GM19395 (cell line): ENCODE results near the gene GGT6.

Experiments used
- ATAC-seq: cut with Tn5 transposase; IDR thresholded peaks from one replicate; pipeline ENCODE4 v1.9.1; 2021; ENCODE audit warnings: mild to moderate bottlenecking, moderate library complexity; ENCODE audit not compliant: unreplicated experiment

Gene GGT6

DNA sequence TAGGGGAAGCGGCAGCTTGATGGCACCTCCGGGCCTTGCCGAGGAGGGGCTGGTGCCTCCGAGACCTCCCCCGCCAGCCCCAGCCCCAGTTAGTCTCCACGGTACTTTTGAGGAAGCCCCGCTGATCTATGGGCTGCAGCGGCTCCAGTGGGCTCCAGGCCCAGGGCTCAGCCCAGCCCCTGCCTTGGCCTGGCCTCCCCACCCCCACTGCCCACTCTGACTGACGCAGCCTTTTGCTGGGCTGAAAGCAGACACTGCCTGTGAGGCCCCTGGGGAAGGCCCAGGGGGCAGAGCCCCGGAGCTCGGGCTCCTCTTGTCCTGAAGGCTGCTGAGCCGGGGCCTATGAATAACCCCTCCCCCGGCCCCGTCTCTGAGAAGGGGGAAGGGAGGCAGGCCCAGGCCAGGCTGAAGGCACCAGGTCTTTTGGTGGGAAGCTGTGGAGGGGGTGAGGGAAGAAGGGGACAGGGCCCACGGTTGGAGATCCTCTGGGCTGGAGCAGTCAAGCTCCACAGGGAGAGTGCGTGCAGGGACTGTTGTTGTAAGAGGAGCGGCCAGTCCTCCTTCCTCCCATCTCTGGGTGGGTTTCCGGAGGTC lies 16.4 kb upstream of the GGT6 start:
- ATAC-seq, result no peak

DNA sequence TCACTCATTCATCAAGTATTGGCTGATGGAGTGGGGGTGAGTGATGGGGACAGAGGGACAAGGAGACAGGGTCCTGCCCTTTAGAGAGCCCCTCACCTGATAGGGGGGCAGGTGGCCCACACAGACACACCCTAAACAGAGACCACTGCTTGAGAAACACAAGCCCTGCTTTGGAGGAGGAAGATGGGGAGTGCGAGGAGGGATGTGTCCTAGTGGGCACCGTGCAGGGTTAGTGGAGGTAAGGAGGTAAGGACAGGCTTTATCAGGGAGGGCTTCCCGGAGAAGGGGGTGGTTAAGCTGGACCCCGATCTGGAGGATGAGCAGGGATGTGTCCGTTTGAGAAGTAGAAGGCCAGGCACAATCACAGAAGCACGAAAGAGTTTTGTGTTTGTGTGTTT lies 15.8 kb upstream of the GGT6 start:
- ATAC-seq, result no peak

DNA sequence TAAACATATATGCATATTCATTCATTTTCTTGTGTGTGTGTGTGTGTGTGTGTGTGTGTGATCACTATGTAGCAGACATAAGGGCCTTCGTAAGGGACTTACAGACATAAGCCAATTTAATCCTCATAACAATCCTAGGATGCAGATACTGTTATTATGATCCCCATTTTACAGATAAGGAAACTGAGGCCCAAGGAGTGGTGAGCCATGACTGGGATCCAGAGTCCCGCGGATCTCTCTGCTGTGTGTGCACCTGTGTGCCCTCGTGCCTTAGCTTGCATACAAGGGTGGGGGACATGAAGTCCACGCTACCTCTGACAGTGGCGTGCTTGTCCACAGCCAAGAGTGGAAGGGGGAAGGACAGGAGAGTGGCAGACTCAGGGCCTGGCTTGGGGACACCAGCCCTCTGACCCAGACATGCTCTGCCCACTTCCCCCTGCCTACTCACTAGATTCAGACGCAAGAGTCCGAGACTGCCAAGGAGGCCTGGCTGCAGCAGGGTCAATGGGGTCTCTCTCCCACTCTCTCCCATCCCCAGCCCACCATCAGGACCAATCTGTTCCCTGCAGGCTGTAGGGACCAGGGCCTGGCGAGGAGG lies 14.2 kb upstream of the GGT6 start:
- no peak for ATAC-seq

DNA sequence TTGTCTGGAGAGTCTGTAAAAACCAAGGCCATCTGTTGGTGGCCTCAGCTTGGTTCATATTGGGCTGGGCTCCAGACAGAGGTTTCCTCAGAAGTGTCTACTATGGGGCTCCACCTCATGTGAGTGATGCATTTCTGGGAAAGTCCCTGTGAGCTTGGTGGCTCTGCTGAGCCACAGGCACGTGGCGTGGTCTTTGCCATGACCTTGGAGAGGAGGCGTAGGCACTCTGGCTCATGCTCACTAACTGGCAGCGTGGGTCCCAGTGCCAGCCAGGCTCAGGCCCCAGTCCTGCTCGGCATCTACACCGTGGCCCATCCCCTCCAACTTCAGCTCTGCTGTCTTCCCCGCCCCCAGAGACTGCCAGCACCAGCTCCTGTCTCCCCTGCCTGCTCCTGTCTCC lies 13.3 kb upstream of the GGT6 start:
- ATAC-seq, result no peak

DNA sequence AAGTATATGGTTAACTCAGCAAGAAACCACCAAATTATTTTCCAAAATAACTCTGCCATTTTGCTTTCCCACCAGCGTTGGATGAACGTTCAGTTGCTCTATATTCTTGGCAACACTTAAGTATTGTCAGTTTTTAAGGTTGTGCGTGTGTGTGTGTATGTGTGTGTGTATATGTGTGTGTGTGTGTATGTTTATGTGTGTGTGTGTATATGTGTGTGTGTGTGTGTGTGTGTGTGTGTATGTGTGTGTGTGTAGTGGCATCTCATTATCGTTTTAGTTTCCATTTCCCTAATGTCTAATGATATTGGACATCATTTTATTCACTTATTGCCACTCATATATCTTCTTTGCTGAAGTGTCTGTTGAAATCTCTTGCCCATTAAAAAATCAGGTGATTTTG lies 12.7 kb upstream of the GGT6 start:
- ATAC-seq, result no peak

DNA sequence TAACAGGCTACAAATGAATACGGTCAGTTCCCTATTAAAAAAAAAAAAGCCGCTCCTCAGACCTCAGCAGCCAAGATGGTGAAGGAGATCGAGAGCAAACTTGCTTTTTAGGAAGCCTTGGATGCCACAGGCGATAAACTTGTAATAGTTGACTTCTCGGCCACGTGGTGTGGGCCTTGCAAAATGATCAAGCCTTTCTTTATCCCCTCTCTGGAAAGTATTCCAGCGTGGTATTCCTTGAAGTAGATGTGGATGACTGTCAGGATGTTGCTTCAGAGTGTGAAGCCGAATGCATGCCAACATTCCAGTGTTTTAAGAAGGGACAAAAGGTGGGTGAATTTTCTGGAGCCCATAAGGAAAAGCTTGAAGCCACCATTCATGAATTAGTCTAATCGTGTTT lies 11.8 kb upstream of the GGT6 start:
- no peak for ATAC-seq

DNA sequence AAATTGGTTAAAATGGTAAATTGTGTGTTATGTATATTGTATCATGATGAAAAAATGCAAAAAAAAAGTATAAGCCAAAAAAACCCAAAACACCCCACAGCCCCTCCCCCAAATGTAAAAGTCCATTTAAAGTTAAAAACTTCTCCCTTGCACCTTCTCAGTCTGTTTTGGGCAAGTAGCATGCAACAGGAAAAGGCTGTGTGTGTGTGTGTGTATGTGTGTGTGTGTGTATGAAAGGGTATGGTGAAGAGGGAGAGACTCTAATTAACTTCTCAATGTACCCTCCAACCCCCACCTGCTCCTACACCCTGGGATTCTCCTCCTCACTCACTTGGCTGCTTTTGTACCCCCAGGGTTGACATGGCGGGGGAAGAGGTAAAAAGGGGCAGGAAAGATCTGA lies 9.2 kb upstream of the GGT6 start:
- no peak for ATAC-seq

DNA sequence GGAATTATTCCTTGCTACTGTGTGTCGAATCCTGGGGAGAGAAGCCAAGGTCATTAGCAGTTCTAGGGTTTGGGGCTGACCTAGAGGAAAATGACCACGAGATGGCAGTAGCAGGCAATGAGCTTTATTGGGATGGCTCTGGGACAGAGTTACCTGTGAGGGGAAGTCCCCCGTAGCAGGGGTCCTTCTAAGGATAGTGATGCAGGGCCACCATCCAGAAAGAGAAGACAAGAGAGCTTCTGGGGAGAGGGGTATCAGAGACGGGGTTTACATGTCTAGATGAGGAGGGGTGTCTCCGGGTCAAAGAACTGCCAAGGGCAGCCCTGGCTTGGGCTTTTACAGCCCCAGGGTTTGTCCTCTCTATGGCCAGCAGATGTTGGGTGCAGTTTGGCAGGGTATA lies 6.4 kb upstream of the GGT6 start:
- ATAC-seq, result no peak

DNA sequence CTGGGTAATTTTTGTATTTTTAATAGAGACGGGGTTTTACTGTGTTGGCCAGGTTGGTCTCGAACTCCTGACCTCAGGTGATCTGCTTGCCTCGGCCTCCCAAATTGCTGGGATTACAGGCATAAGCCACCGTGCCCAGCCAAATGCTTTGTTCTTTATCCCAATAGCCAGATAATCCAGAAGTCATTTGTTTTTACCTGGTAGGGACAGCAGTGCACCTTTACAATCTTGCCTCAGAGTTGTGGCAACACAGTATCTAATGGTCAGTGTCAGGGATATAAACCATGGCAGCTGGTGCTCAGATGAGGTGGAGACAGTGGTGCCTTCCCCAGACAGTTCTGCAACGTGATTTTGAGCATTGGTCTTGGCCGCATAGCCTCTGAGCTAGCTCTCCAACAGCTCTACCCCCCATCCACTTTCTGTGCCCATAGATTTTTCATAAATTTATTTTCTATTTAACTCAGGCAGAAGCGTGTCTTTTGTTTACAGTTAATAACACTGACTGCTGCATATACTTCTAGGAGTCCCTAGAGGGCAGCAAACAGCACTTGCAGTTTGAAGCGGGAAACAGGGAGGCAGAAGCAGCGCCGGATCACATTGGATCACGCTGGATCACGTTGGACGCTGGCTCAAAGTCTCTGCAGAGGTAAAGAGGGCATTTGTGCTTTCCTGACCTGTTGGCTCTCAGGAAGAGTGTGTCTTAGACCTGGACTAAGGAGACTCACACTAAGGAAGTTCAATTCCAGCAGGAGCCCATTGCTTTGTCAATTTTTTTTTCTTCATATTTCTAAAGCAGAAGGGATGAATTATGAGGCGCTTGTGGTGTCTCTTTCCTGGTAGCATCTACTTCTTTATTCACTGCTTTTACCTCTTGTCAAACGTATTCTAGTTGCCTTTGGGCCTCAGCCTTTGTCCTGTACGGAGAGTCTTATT lies 5.1 kb upstream of the GGT6 start:
- ATAC-seq, result no peak

DNA sequence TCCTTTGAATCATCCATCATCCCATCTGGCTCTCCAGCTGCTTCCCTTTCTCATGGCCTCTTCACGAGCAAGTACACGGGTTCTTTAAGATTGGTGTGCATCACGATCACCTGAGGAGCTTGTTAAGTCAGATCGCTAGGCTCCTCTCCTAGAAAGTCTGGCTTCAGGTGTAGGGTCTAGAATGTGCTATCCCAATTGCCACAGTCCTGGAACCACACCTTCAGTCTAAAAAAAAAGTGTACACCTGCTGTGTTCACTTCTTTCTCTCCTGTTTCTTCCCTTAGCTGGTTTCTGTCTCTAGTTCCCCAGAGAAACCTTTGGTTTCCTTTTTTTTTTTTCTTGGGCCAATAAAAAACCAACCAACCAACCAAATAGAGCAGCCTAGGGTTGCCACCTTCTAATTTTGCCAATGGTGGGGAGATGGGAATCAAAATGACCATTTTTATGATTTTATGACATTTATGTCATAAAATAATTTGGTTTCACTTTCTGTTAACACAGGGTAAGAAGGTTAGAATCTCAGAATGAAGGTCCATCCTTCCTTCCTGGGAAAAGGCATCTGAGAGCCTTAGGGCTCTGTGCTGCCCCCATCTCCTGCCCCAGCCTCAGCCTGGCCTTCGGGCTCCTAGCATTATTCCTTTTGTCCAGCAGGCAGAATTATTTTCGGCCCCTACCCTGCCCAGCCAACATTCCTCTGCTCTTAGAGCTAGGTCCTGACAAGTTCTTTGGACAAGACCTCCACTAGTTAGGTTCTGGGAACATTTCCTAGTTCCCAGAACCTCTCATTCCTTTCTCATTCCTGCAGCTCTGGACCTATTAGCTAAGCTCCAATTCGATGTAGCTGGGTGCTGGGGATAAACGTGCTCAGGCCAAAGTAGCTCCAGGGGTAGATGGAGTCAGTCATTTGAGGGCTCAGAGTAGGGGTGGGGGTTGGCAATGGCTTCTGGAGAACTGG lies 1.9 kb upstream of the GGT6 start:
- ATAC-seq, result no peak

DNA sequence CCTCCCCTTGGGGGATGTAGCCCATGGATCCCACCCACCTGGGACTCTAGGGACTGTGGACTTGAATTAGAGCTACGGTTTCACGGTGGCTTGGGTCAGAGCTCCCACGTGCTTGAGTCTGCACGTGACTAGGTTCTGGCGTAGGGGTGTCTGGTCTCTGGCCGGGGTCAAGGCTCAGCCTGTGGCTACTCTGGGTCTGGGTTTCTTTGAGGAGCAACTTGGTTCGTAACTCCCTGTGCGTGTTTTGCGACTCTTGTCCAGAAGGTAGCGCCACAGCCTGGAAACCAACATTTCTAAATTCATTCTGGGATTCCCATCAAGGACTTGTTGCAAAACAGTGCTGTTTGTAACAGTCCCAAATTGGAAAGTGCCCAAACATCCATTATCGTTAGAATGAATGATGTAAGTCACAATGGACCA lies 470 bp upstream of the GGT6 start:
- no peak for ATAC-seq

DNA sequence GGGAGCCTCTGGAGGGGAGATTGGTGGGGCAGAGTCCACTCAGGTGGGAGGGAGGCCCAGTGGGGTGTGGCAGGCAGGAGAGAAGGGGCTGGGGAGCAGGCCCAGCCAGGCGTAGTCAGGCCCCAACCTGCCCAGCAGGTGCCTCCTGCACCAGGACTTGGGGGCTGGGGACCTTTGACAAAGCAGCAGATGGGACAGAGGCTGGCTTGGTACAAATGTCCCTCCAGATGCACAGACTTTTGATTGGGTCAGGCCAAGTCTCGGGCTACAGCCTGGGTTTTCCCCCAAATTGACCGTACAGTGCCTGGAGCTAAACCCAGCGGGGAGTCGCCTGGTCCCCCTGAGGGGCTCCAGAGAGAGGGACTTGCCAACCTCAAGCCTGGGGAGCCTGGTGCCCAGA lies 411 bp downstream of the GGT6 start:
- ATAC-seq, result no peak

DNA sequence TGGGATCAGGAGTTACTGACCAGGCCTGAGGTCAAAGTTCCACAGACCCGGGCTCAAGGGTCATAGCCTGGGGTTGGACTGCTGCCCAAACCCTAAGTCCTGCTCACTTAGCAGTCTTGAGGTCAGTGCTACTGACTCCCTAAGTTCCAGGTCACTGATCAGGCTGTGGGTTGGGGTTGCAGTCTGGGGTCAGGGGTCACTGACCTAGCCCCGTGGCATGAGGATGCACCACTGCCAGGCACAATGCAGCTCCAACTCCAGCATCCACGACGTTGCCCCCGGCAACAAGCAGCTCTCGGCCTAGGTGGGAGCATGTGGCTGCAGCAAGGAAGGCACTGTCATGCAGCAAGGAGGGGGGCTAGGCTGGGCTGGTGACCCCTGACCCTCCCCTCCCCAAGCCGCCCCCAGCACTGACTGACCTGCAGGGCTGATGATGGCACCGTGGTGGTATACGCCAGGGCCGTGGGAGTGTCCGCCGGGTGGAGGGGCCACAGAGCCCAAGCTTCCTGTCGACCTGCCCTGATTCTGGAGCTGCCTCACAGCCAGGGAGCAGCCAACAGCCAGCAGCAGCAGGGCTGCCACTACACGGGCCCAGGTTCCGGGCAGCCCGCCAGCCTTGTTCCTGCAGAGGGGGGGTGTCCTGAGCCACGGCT lies 1.1 kb downstream of the GGT6 start:
- no peak for ATAC-seq

DNA sequence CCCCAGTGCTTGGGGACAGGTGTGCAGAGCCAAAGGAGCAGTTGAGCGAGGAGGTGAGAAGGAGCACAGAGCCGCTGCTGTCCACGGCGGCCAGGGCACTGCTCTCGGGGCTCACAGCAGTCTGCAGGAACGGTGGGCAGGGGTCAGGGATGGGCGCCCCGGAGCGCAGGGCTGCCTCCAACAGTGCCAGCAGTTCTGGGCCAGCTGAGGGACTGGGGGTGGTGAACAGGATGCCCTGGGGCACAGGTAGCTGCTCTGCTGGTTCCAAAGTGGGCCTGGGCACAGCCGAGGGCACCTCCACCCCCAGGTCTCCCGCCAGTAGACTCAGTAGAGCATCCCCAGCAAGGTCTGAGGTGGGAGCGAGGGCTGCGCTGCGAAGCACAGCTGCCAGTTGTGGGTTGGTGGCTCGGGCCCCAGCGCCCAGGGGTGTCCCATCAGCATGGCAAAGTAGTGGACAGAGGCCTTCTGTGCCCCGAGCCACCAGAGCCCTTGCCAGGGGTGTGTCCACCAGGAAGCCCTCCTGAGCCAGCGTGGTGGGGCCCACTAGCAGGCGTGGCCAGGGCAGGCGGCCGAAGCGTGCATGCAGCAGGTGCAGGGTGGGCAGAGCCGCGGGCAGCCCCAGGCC lies 1.9 kb downstream of the GGT6 start:
- no peak for ATAC-seq

DNA sequence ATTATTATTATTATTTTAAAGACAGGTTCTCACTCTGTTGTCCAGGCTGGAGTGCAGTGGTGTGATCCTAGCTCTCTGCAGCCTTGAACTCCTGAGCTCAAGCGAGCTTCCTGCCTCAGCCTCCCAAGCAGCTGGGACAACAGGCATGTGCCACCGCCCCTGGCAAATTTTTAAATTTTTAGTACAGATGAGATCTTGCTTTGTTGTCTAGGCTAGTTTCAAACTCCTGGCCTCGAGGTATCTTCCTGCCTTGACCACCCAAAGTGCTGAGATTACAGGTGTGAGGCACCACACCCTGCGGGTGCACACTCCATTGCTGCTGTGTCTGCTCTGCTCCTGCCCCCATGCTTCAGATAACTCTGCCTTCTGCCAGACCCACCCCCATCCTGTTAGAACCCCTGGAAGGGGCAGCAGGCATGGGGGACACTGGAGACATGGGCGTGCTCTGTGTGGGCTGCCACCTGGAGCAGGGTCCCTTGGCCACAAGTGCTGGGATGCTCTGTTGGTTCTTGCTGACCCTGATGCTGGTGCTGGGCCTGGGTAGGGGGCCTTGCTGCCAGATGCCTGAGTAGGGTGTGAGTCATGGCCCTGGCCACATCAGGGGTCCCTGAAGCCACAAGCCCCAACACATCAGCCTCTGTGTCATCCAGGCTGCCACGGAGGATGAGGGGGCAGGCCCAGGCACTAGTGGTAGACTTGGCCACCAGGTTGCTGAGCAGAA lies 2.6 kb downstream of the GGT6 start:
- no peak for ATAC-seq

DNA sequence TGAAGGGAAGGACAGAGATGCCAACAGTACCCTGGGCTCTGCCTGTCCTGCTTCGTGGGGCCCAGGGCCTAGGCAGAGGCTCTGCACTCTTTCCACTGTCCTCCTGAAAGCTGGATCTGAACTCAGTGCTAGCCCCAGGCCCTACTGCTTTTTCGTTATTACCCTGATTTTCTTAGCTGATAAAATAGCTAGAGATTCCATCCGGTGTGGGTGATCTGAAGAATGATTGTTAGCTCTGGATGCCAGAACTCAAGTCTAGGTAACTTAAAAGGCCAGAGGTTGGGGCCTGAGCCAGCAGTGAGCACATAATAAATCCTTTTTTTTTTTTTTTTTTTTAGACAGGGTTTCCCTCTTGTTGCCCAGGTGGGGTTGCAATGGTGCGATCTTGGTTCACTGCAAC lies 3.4 kb downstream of the GGT6 start:
- ATAC-seq, result no peak

DNA sequence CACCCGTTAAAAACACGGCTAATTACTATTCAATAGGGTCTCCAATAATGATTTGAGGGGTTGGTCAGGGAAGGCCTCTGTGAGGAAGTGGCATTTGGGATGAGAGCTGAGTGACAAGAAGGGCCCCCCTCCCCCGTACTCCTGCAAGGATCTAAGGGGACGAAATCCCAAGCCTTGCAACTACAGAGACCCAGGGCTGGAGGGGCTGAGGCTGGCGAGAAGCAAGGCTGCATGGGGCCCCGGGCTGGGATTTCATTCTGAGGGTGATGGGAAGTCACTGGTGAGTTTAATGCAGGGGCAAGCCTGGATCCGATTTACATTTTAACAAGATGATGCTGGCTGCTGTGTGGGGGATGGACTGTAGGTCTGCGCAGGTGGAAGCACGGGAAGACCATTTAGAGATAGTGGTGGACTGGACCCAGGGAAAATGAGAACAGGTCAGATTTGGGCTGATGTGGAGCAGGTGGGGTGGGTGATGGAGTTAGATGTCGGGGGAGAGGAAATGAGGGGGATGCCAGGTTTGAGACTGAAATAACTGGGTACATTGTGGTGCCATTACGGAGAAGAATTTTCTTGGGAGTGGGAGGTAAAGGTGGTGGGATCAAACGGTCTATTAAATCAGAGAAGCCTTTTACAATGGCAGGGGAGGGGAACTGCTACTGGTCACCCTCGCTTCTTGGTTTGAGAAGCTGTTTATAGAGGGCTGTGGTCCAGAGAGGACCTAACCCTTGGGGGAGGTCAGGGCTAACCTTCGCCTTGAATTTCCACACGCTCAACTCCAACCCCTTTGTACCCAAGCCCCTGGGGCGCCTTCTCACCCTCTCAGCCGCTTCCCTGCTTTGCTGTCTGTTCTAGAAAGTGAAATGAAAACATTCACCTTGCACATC lies 4.3 kb downstream of the GGT6 start:
- ATAC-seq, result no peak

DNA sequence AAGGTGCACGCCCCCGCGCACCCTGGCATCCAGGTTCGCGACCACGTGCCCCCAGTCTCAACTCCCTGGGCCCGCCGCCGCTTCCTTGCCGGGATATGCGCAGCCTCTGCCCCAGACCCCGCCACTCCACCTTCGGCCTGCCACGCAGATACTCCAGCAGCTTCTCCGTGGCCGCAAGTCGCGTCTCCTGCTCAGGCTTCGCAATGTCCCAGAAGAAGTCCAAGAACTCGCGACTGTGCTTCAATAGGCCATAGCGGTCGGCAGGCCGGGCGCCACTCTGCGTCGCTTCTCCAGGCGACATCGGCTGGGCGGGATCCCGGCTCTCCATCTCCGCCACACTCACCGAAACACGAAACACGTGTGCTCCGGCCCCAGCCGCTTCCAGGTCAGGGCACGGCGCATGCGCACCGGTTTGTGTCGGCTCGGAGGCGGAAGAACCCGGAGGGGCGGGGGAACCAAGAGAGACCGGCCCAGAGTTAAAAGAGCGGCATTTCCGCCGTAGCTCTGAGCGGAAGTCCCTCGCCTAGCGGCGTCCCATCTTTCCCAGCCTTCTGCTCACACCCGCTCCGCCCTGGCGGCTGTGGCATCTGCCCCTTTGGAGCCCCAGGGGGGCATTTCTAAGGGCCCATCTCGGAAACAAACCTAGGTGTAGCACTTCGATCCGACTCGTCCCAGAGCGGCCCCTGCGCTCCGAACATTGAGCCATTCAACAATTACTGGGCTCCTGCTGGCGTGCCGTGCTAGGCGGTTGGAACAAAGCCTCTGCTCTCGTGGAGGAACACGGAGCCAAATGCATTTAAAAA lies 5.2 kb downstream of the GGT6 start, which contains the start of gene MYBBP1A:
TSS of gene MYBBP1A (minus strand) at position 388 of the 803 bp plus-strand sequence. CDS start at position 328, 60 bp downstream.
- ATAC-seq, result peak; percentile 80
